Smooth muscle cell (in vitro differentiated cells): Measurements from ENCODE around the gene PCDHA11. TPM values are rescaled to one million over a fixed set of nuclear protein-coding genes. Genes with fewer than 3 reads are reported as not detected.
"Not testable (repeated sequence)": the region's sequence is repeated elsewhere in the genome, so short reads cannot be mapped to it uniquely, and the experiment has no call there.

Experiments used
- DNase-seq: peaks from one replicate; lab custom pipeline; 2025; ENCODE audit not compliant: unreplicated experiment; lab: John Stamatoyannopoulos, UW
- H2AFZ ChIP-seq: fragments of 200-600 bp; sonication (generic); 2 replicates; pipeline ENCODE4 v1.6.0; 2016; ENCODE audit warnings: antibody characterized with exemption, low read depth, mild to moderate bottlenecking
- H3F3A ChIP-seq: fragments of 200-600 bp; sonication (generic); 2 replicates; pipeline ENCODE4 v1.6.0; 2017; ENCODE audit warnings: antibody characterized with exemption, low read depth
- H3K27ac ChIP-seq: fragments of 200-600 bp; sonication (generic); 2 replicates; pipeline ENCODE4 v1.5.1; 2016; ENCODE audit warnings: low read depth, mild to moderate bottlenecking
- H3K27me3 ChIP-seq: fragments of 200-600 bp; sonication (generic); 2 replicates; pipeline ENCODE4 v1.6.1; 2016; ENCODE audit warnings: low read depth, mild to moderate bottlenecking
- H3K36me3 ChIP-seq: fragments of 200-600 bp; sonication (generic); 2 replicates; pipeline ENCODE4 v1.5.1; 2016; ENCODE audit warnings: low read depth
- H3K4me1 ChIP-seq: fragments of 200-600 bp; sonication (generic); 2 replicates; pipeline ENCODE4 v1.5.1; 2016; ENCODE audit warnings: low read depth
- H3K4me2 ChIP-seq: fragments of 200-600 bp; sonication (generic); 2 replicates; pipeline ENCODE4 v1.6.0; 2016; ENCODE audit warnings: mild to moderate bottlenecking
- H3K4me3 ChIP-seq: fragments of 200-600 bp; sonication (generic); 2 replicates; pipeline ENCODE4 v1.5.1; 2016; ENCODE audit warnings: mild to moderate bottlenecking
- H3K79me2 ChIP-seq: fragments of 200-600 bp; sonication (generic); 2 replicates; pipeline ENCODE4 v1.6.0; 2016; ENCODE audit warnings: low read depth, mild to moderate bottlenecking
- H3K9ac ChIP-seq: fragments of 200-600 bp; sonication (generic); 2 replicates; pipeline ENCODE4 v1.6.0; 2016; ENCODE audit warnings: low read depth
- H3K9me3 ChIP-seq: fragments of 200-600 bp; sonication (generic); replicated peaks from 2 replicates; pipeline ENCODE4 v1.5.1; 2016; ENCODE audit warnings: low read depth
- H4K20me1 ChIP-seq: fragments of 200-600 bp; sonication (generic); 2 replicates; pipeline ENCODE4 v1.6.0; 2016; ENCODE audit warnings: low read depth
- CTCF ChIP-seq: fragments of 200-600 bp; sonication (generic); IDR thresholded peaks from 2 replicates; pipeline ENCODE4 v1.5.1; 2017; ENCODE audit warnings: borderline replicate concordance, mild to moderate bottlenecking, antibody characterized with exemption; ENCODE audit not compliant: insufficient read depth, poor library complexity, severe bottlenecking
- WGBS: methylation state at CpG from one replicate; pipeline ENCODE4 v1.1.7; 2016; ENCODE audit warnings: low lambda C conversion rate; 5-methylcytosine and 5-hydroxymethylcytosine counted together
- polyA plus RNA-seq: library from polyadenylated mRNA; unstranded; fragments of >200 nt; fragmentation: Nextera tagmentation; extraction: Ambion mirVana; gene quantifications from 2 replicates; pipeline ENCODE4 v1.2.1, GENCODE V29; 2016
- total RNA-seq: library from RNA; depleted of rRNA; stranded (reverse); fragments of >200 nt; gene quantifications from 2 replicates; pipeline ENCODE4 v1.2.3, GENCODE V29; 2014

PCDHA11 gene
- total and polyA plus RNA-seq, 2 experiments from 2014 or later, result 3.0 to 3.8 TPM

DNA sequence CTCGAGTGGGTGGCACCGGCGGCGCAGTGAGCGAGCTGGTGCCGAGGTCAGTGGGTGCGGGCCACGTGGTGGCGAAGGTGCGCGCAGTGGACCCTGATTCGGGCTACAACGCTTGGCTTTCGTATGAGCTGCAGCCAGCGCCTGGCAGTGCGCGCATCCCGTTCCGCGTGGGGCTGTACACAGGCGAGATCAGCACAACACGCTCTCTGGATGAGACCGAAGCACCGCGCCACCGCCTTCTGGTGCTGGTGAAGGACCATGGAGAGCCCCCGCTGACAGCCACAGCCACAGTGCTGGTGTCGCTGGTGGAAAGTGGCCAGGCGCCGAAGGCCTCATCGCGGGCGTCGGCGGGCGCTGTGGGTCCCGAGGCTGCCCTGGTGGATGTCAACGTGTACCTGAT lies 45.3 kb upstream of the PCDHA11 start:
- no peaks in the 10 kb centered on the region for H4K20me1 ChIP-seq
- H3F3A ChIP-seq, result no peaks in the 10 kb centered on the region
- H3K79me2 ChIP-seq, result no peaks in the 10 kb centered on the region
- H3K4me3 ChIP-seq, result no peak overlapping the region
- no peak overlapping the region for H3K9ac ChIP-seq
- no peak overlapping the region for H3K27ac ChIP-seq
- no peak for TF ChIP-seq CTCF
- no peak for DNase-seq
- H3K36me3 ChIP-seq, result no peaks in the 10 kb centered on the region
- no peak overlapping the region for H3K4me2 ChIP-seq
- no peaks in the 10 kb centered on the region for H3K9me3 ChIP-seq
- no peaks in the 10 kb centered on the region for H3K4me1 ChIP-seq
- 97% methylated on average over 36 of the region's 38 CpGs for WGBS
- H2AFZ ChIP-seq, result no peak overlapping the region
- H3K27me3 ChIP-seq, result no peaks in the 10 kb centered on the region

GRCh38 chr5:140827704-140828361 lies 40.9 kb upstream of the PCDHA11 start, which contains the start of gene PCDHA6:
PCDHA6 (plus strand) TSS chr5:140827960; CDS start chr5:140828092, 132 bp downstream.
- DNase-seq, result no peak
- Histone ChIP-seq H3K36me3 (no peaks in the 10 kb centered on the region), H3K4me1 (no peaks in the 10 kb centered on the region), H3K4me2 (no peak within 1 kb of the TSS), H3K9me3 (no peaks in the 10 kb centered on the region), H3K79me2 (no peaks in the 10 kb centered on the region), H3F3A (no peaks in the 10 kb centered on the region), H3K27ac (no peak within 1 kb of the TSS), H3K9ac (no peak within 1 kb of the TSS), H3K4me3 (no peak within 1 kb of the TSS), H2AFZ (no peak within 1 kb of the TSS), H3K27me3 (no peaks in the 10 kb centered on the region), H4K20me1 (no peaks in the 10 kb centered on the region)
- WGBS, result 94% methylated on average over 27 of the region's 27 CpGs
- TF ChIP-seq CTCF, result no peak

GRCh38 chr5:140828362-140828737 lies 40.4 kb upstream of the PCDHA11 start:
- no peak for DNase-seq
- 94% methylated on average over 18 of the region's 18 CpGs for WGBS
- Histone ChIP-seq H3K27me3 (no peaks in the 10 kb centered on the region), H3K36me3 (no peaks in the 10 kb centered on the region), H3K4me3 (no peak overlapping the region), H3K9me3 (no peaks in the 10 kb centered on the region), H3K79me2 (no peaks in the 10 kb centered on the region), H2AFZ (no peak overlapping the region), H4K20me1 (no peaks in the 10 kb centered on the region), H3F3A (no peaks in the 10 kb centered on the region), H3K4me2 (no peak overlapping the region), H3K9ac (no peak overlapping the region), H3K4me1 (no peaks in the 10 kb centered on the region), H3K27ac (no peak overlapping the region)
- TF ChIP-seq CTCF, result no peak

DNA sequence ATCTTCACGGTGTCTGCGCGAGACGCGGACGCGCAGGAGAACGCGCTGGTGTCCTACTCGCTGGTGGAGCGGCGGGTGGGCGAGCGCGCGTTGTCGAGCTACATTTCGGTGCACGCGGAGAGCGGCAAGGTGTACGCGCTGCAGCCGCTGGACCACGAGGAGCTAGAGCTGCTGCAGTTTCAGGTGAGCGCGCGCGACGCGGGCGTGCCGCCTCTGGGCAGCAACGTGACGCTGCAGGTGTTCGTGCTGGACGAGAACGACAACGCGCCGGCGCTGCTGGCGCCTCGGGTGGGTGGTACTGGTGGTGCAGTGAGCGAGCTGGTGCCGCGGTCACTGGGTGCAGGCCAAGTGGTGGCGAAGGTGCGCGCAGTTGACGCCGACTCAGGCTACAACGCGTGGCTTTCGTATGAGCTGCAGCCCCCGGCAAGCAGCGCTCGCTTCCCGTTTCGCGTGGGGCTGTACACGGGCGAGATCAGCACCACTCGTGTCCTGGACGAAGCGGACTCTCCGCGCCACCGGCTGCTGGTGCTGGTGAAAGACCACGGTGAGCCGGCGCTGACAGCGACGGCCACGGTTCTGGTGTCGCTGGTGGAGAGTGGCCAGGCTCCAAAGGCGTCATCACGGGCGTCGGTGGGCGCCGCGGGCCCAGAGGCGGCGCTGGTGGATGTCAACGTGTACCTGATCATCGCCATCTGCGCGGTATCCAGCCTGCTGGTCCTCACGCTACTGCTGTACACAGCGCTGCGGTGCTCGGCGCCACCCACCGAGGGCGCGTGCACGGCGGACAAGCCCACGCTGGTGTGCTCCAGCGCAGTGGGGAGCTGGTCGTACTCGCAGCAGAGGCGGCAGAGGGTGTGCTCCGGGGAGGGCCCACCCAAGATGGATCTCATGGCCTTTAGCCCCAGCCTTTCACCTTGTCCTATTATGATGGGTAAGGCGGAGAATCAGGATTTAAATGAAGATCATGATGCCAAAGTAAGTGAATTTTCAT lies 39.0 kb upstream of the PCDHA11 start:
- not testable (repeated sequence) for H2AFZ ChIP-seq, H3K9me3 ChIP-seq, H3K27ac ChIP-seq, H3K27me3 ChIP-seq, H4K20me1 ChIP-seq, H3F3A ChIP-seq, H3K79me2 ChIP-seq, DNase-seq, H3K9ac ChIP-seq, H3K4me2 ChIP-seq, H3K36me3 ChIP-seq, H3K4me3 ChIP-seq, H3K4me1 ChIP-seq
- WGBS, result 99% methylated on average over 100 of the region's 106 CpGs
